DOHH2 (cell line): ENCODE measurements around the gene MAP4K2.

Experiments used
- CTCF ChIP-seq: fragments of 200-600 bp; sonication (generic); IDR thresholded peaks from one replicate; pipeline ENCODE4 v1.5.1; 2014; ENCODE audit warnings: antibody characterized with exemption, mild to moderate bottlenecking, low read depth, low read length; ENCODE audit not compliant: poor library complexity, severe bottlenecking
- EZH2phosphoT487 ChIP-seq: fragments of 200-600 bp; sonication (generic); IDR thresholded peaks from 2 replicates; pipeline ENCODE4 v1.6.1; 2017; ENCODE audit warnings: borderline replicate concordance, mild to moderate bottlenecking, antibody characterized with exemption, low read length, moderate library complexity, mixed read lengths

GRCh38 chr11:64794526-64794925 is 8.5 kb downstream of the MAP4K2 start:
- TF ChIP-seq CTCF = no peak
- TF ChIP-seq EZH2phosphoT487 = no peak
